Measurements from ENCODE around the gene GCGR. TPM values are rescaled to one million over a fixed set of nuclear protein-coding genes. Genes with fewer than 3 reads are reported as not detected.
A peak's percentile ranks its signal among the peaks of the same experiment; 100 is the strongest.

Gene GCGR
- total RNA-seq, 1 donor from 2014 or later: not detected

DNA sequence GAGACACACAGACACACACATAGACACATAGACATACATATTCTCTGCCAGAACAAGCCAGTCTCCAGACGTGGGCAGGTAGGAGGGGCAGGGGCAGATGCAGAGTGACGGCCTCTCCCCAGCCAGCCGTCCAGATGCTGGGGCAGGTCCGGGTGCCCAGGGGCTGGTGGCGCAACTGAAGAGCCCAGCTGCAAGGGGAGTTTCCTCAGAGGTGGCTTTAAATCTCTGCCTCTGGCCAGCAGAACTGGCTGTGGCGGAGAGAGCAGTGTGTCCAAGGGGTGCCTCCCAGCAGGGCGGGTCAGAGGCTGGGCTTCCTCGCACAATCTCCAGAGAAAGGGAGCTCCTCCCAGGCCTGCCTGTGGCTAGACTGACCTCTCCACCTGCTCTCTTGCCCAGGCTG, 9.4 kb upstream of the GCGR start:
- Mint-ChIP-seq H3K27ac (no peak overlapping the region), H3K4me3 (no peak overlapping the region)

DNA sequence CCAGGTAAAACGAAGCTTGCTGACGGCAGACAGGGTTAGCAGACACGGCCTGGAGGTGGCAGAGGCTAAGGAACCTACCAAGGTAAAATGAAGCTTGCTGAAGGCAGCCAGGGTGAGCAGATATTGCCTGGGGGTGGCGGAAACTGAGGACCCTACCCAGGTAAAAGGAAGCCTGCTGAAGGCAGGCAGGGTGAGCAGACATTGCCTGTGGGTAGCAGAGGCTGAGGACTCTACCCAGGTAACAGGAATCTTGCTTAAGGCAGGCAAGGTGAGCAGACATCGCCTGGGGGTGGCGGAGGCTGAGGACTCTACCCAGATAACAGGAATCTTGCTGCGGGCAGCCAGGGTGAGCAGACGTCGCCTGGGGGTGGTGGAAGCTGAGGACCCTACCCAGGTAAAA, 2.6 kb upstream of the GCGR start:
- no peaks in the 10 kb centered on the region for H3K4me1 Mint-ChIP-seq
- Histone ChIP-seq H4K20me1 (ENCODE audit: low read depth) (peaks cover 2% of the 10 kb centered on the region), H3K4me3 (no peak overlapping the region), H3K4me1 (peaks cover 12% of the 10 kb centered on the region), H3K27me3 (peaks cover 72% of the 10 kb centered on the region), H3K79me2 (ENCODE audit: low read depth) (no peaks in the 10 kb centered on the region), H3K36me3 (no peaks in the 10 kb centered on the region), H3K9me3 (ENCODE audit: low read depth) (no peaks in the 10 kb centered on the region), H3K9ac (no peak overlapping the region), H3K27ac (no peak overlapping the region), H3K4me2 (no peak overlapping the region), H2AFZ (replicated peaks) (no peak overlapping the region), H3F3A (ENCODE audit: low read depth) (no peaks in the 10 kb centered on the region)
- no peak for TF ChIP-seq EZH2phosphoT487 (IDR thresholded peaks at IDR 0.05)
- no peak for TF ChIP-seq EZH2 (IDR thresholded peaks at IDR 0.05)
- TF ChIP-seq, protein P1, sequence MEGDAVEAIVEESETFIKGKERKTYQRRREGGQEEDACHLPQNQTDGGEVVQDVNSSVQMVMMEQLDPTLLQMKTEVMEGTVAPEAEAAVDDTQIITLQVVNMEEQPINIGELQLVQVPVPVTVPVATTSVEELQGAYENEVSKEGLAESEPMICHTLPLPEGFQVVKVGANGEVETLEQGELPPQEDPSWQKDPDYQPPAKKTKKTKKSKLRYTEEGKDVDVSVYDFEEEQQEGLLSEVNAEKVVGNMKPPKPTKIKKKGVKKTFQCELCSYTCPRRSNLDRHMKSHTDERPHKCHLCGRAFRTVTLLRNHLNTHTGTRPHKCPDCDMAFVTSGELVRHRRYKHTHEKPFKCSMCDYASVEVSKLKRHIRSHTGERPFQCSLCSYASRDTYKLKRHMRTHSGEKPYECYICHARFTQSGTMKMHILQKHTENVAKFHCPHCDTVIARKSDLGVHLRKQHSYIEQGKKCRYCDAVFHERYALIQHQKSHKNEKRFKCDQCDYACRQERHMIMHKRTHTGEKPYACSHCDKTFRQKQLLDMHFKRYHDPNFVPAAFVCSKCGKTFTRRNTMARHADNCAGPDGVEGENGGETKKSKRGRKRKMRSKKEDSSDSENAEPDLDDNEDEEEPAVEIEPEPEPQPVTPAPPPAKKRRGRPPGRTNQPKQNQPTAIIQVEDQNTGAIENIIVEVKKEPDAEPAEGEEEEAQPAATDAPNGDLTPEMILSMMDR (IDR thresholded peaks at IDR 0.05): no peak
- H3K4me3 Mint-ChIP-seq: no peak overlapping the region
- DNase-seq (ENCODE audit: low spot score): no peak
- peaks cover 17% of the 10 kb centered on the region for H3K9me3 Mint-ChIP-seq
- H3K27me3 Mint-ChIP-seq (ENCODE audit: insufficient read depth, low read depth): peaks cover 48% of the 10 kb centered on the region
- no peak overlapping the region for H3K27ac Mint-ChIP-seq
- no peaks in the 10 kb centered on the region for H3K36me3 Mint-ChIP-seq

More for the DNA sequence above, 9.4 kb upstream of the GCGR start:
- Histone ChIP-seq H3K79me2 (ENCODE audit: low read depth) (no peaks in the 10 kb centered on the region), H3K36me3 (no peaks in the 10 kb centered on the region), H3K9me3 (ENCODE audit: low read depth) (no peaks in the 10 kb centered on the region), H3K9ac (no peak overlapping the region), H4K20me1 (ENCODE audit: low read depth) (no peaks in the 10 kb centered on the region), H2AFZ (replicated peaks) (no peak overlapping the region), H3K4me1 (no peaks in the 10 kb centered on the region), H3K27ac (no peak overlapping the region), H3F3A (ENCODE audit: low read depth) (peaks cover 25% of the 10 kb centered on the region), H3K4me3 (no peak overlapping the region), H3K27me3 (peaks cover 4% of the 10 kb centered on the region), H3K4me2 (no peak overlapping the region)
- Mint-ChIP-seq H3K4me1 (peaks cover 3% of the 10 kb centered on the region), H3K27me3 (ENCODE audit: insufficient read depth, low read depth) (peaks cover 2% of the 10 kb centered on the region), H3K36me3 (no peaks in the 10 kb centered on the region), H3K9me3 (peaks cover 5% of the 10 kb centered on the region)
- TF ChIP-seq, protein P1 (IDR thresholded peaks at IDR 0.05): no peak
- TF ChIP-seq EZH2phosphoT487 (IDR thresholded peaks at IDR 0.05): no peak
- no peak for TF ChIP-seq EZH2 (IDR thresholded peaks at IDR 0.05)
- DNase-seq (ENCODE audit: low spot score): peak; percentile 52

DNA sequence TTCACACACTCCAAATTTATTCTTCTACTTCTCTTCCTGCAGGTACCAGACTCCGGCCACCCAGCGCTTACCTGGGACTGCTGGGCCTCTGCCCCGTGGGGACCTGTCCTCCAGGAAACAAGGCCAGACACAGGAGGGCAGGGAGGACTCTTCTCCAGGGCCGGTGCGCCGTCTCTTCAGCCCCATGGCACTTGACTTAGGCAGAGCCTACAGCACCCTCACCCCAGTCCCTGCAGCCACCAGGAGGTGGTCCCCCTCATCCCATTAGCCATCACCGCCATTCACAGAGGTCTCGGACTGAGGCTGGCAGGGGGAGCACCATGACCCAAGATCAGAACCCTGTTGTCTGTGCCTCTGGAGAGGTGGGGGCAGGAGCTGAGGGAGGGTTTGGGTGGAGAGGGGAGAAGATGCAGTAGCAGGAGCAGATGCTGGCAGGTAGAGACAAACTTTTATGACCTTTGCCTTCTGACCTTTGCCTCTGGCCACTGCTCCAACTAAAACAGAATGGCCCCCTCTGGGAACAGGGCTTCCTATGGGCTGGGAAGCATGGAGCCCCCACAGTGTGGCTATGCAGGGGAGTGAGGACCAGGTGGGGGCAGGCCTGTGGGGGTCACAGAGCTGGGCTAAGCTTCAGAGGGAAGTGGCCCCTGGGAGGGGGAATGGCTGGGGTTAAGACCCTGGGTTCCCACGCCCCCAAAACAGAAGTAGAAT, 1.7 kb upstream of the GCGR start:
- Histone ChIP-seq H3K4me3 (no peak overlapping the region), H3K27ac (no peak overlapping the region), H3K9me3 (ENCODE audit: low read depth) (no peaks in the 10 kb centered on the region), H3K4me2 (no peak overlapping the region), H3K36me3 (no peaks in the 10 kb centered on the region), H4K20me1 (ENCODE audit: low read depth) (peaks cover 2% of the 10 kb centered on the region), H3K79me2 (ENCODE audit: low read depth) (no peaks in the 10 kb centered on the region), H3F3A (ENCODE audit: low read depth) (peaks cover under 1% of the 10 kb centered on the region), H3K4me1 (peaks cover 12% of the 10 kb centered on the region), H2AFZ (replicated peaks) (no peak overlapping the region), H3K9ac (no peak overlapping the region), H3K27me3 (peaks cover 81% of the 10 kb centered on the region)
- Mint-ChIP-seq H3K27me3 (ENCODE audit: insufficient read depth, low read depth) (peaks cover 50% of the 10 kb centered on the region), H3K27ac (no peak overlapping the region), H3K36me3 (no peaks in the 10 kb centered on the region), H3K4me1 (no peaks in the 10 kb centered on the region), H3K9me3 (peaks cover 17% of the 10 kb centered on the region), H3K4me3 (peak overlapping the region; percentile 65)
- DNase-seq (ENCODE audit: low spot score): no peak
- no peak for TF ChIP-seq EZH2phosphoT487 (IDR thresholded peaks at IDR 0.05)
- TF ChIP-seq, protein P1 (IDR thresholded peaks at IDR 0.05): no peak
- TF ChIP-seq EZH2 (IDR thresholded peaks at IDR 0.05): no peak
